Effector memory CD8-positive, alpha-beta T cell (primary cell): ENCODE results near the gene PNKP.

Source experiments
- ATAC-seq: fragments of 150-1000 bp; cut with Tn5 transposase; replicated peaks from 2 replicates; pipeline ENCODE4 v1.10.0; 2021; ENCODE audit warnings: mild to moderate bottlenecking, moderate library complexity
- DNase-seq, 3 experiments: peaks; one replicate each; pipeline ENCODE4 v3.0.0; 2021
- H3K27ac Mint-ChIP-seq, 2 donors: one replicate each; pipeline ENCODE4 v1.8.0; 2022; ENCODE audit warnings: mild to moderate bottlenecking in 2 of 2, mixed read lengths in 2 of 2, moderate library complexity in 2 of 2
- H3K27me3 Mint-ChIP-seq, 2 donors: one replicate each; pipeline ENCODE4 v1.8.0; 2022; ENCODE audit warnings: mixed read lengths in 2 of 2
- H3K36me3 Mint-ChIP-seq: one replicate; pipeline ENCODE4 v1.8.0; 2022; ENCODE audit warnings: mild to moderate bottlenecking, moderate library complexity, mixed read lengths; ENCODE audit not compliant: insufficient read depth
- H3K4me1 Mint-ChIP-seq, 2 donors: one replicate each; pipeline ENCODE4 v1.8.0; 2022; ENCODE audit warnings: low read depth in 2 of 2, mixed read lengths in 2 of 2
- H3K4me3 Mint-ChIP-seq, 2 donors: one replicate each; pipeline ENCODE4 v1.8.0; 2022; ENCODE audit warnings: mild to moderate bottlenecking in 2 of 2, mixed read lengths in 2 of 2, moderate library complexity in 2 of 2
- H3K9me3 Mint-ChIP-seq, 2 donors: one replicate each; pipeline ENCODE4 v1.8.0; 2022; ENCODE audit warnings: mixed read lengths in 2 of 2

Gene PNKP

DNA sequence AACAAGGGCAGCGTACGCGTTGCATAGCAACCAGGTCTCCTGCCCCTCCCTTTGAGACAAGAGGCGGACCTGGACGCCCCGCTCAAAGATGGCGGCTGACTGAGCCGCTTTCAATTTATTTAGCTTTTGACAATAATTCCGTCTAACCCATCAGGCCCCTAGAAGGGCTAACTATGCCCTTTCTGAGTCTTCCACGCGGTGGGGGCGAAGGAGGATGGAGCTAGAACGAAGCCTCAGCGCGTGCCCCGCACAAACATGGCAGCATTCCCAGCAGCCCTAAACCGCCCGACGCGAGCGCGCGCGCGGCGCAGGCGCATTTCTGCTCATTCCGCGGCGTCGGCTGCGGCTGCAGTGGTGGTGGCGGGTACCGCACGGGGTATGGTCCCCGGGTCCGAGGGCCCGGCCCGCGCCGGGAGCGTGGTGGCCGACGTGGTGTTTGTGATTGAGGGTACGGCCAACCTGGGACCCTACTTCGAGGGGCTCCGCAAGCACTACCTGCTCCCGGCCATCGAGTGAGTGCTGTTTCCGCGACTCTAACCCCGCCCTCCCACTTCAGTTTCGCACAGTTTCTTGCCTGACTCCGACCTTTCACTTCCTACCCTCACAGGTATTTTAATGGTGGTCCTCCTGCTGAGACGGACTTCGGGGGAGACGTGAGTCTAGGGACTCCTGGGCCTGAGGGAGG is 49.3 kb downstream of the PNKP start, which contains the start of gene MED25:
TSS of gene MED25 (plus strand) at position 326 of the 685 bp plus-strand sequence. CDS start at position 379, 53 bp downstream.
- peak; percentile 53 for ATAC-seq
- peaks cover 23 to 28% of the 10 kb centered on the region in 2 donors for H3K4me1 Mint-ChIP-seq
- peak within 1 kb of the TSS; percentile 100 for H3K27ac Mint-ChIP-seq
- peaks cover 55% of the 10 kb centered on the region for H3K36me3 Mint-ChIP-seq
- peak within 1 kb of the TSS; percentile 99 for H3K4me3 Mint-ChIP-seq
- no peaks in the 10 kb centered on the region for H3K27me3 Mint-ChIP-seq
- DNase-seq, result peak; percentile 87 to 93 (median 88)
- H3K9me3 Mint-ChIP-seq, result no peaks in the 10 kb centered on the region

DNA sequence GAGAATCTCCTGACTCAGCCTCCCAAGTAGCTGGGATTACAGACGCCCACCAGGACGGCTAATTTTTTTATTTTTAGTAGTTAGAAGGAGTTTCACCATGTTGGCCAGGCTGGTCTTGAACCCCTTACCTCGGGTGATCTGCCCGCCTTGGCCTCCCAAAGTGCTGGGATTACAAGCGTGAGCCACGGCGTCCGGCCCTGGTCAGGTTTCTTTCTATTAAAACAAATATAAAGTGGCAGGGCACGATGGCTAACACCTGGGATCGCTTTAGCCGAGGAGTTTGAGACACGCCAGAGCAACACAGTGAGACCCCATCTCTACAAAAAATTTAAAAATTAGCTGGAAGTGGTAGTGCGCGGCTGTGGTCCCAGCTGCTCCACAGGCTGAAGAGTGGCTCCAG is 50.8 kb downstream of the PNKP start:
- DNase-seq, result no peak
- Mint-ChIP-seq H3K27ac (peak overlapping the region; percentile 100), H3K4me3 (no peak overlapping the region), H3K4me1 (peaks cover 32 to 36% of the 10 kb centered on the region in 2 donors), H3K9me3 (no peaks in the 10 kb centered on the region), H3K27me3 (no peaks in the 10 kb centered on the region), H3K36me3 (peaks cover 62% of the 10 kb centered on the region)
- ATAC-seq, result no peak

DNA sequence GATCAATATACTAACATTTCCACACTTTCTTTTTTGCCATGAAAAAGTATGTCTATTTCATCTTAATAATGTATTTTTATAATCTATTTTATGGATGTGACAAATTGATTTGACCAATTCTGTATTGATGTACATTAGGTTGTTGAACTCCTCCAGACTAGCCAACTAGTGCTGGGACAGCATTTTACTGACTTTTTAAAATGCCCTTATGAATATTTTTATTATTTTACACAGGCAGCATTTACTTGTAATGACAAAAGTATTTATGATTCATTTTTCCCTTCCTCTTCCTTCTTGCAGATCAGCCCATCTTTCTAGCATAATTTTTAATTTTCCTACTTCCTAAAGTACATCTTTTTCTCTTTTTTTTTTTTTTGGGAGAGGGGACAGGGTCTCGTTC is 53.4 kb downstream of the PNKP start:
- DNase-seq (no peak), ATAC-seq (no peak)
- Mint-ChIP-seq H3K27ac (peak overlapping the region; percentile 98 to 99), H3K4me1 (peaks cover 25 to 36% of the 10 kb centered on the region in 2 donors), H3K4me3 (peak overlapping the region; percentile 86 to 89), H3K27me3 (no peaks in the 10 kb centered on the region), H3K36me3 (peaks cover 48% of the 10 kb centered on the region), H3K9me3 (no peaks in the 10 kb centered on the region)

DNA sequence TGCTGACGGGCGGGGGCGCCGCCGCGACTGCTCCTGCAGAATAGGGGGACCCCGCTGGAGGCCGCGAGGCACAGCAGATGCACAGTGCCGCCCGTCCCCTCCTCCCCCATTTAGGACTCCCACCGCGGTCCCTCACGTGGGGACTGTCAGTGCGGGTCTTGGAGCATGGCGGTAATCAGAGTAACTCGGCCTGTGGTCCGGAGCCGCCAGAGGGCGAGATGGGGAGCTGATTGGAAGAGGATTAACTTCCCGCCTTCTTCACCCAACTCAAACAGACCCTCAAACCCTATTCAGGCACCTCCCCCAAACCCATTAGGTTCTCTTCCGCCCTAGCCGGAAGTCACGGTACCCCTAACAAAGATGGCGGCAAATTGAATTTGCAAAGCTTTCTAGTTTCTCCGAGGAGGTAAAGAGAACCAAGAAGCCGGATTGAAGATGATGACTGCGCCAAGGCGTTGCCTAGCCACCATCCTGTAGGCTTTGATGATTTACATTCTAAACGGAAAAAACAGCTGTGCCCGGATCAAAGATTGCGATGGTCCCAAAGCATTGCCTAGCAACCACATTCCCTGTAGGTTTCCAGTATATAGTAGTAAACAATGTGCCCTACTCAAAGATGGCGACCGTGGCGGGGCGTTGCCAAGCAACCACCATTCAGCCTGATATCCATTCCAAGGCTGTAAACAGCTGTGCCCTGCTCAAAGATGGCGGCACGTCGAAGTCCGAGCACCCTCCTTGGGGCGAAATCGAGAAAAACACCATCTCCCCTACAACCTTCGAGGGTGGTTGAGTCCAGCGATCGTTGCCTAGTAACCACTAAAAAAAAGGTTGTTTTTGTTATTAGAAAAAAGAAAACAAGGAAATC is 54.1 kb downstream of the PNKP start, which contains the start of gene FUZ:
TSS of gene FUZ (minus strand) at position 296 of the 865 bp plus-strand sequence. CDS start at position 110, 186 bp downstream.
- DNase-seq (peak; percentile 89 to 93 (median 91)), ATAC-seq (peak; percentile 64)
- H3K27me3 Mint-ChIP-seq, result no peaks in the 10 kb centered on the region
- no peaks in the 10 kb centered on the region for H3K9me3 Mint-ChIP-seq
- peak within 1 kb of the TSS; percentile 86 to 89 for H3K4me3 Mint-ChIP-seq
- H3K27ac Mint-ChIP-seq, result peak within 1 kb of the TSS; percentile 98 to 99
- H3K36me3 Mint-ChIP-seq, result peaks cover 46% of the 10 kb centered on the region
- peaks cover 22 to 40% of the 10 kb centered on the region in 2 donors for H3K4me1 Mint-ChIP-seq

DNA sequence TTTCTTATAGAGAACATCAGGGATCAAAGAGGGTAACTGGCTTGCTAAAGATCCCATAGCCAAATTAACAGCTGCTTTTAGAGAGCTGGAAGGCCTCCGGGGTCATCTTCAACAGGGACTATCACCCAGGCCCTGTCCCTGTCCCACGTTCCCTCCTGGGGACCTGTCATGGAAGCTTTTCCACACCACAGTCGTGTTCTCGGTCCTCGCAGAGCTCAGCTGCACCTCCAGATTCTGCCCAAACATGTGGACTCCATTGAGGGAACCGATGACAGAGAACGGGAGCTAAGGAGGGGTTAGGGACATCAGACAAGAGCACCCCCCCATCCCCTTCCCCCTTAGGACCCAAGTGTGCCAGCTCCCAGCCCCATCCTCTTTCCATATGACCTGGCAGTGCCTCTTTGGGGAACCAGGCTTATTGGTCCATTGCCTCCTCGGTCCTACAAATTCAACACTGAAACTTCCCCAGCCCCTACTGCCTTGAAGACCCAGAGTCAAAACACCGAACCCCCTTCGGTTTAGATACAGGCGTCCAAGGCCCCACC is 54.9 kb downstream of the PNKP start:
- Mint-ChIP-seq H3K4me1 (peaks cover 24 to 42% of the 10 kb centered on the region in 2 donors), H3K36me3 (peaks cover 39% of the 10 kb centered on the region), H3K4me3 (peak overlapping the region; percentile 86 to 89), H3K9me3 (no peaks in the 10 kb centered on the region), H3K27me3 (no peaks in the 10 kb centered on the region), H3K27ac (peak overlapping the region; percentile 98 to 99)
- ATAC-seq (no peak), DNase-seq (no peak)

DNA sequence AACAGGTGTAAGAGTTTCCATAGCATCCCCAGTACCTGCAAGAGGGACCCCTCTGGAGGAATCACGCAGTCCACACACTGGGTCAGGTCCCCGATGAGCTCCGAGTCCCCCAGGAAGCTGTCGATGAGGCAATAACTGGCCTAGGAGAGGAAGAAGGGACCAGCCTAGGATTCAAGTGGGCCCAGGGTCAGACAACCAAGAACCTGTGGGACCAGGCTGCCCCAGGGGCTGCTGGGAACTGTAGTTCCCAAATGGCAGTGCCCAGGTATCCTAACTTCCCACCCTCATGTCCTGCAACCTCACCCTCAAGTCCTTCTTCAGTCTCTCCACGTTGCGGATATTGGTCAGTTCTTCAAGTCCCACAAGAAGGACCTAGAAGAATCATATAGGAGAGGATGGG is 56.0 kb downstream of the PNKP start:
- peak overlapping the region; percentile 21 to 89 for H3K4me3 Mint-ChIP-seq
- H3K27ac Mint-ChIP-seq, result peak overlapping the region; percentile 63 to 98

More for the DNA sequence above, 56.0 kb downstream of the PNKP start:
- DNase-seq, result no peak
- Mint-ChIP-seq H3K4me1 (peaks cover 20 to 42% of the 10 kb centered on the region in 2 donors), H3K9me3 (no peaks in the 10 kb centered on the region), H3K27me3 (no peaks in the 10 kb centered on the region), H3K36me3 (peaks cover 33% of the 10 kb centered on the region)
- ATAC-seq, result no peak
